GM15510 (cell line): ENCODE data around the gene BOLA2B.

Experiments used
- POLR2A ChIP-seq: IDR thresholded peaks from 3 replicates; pipeline ENCODE4 v1.6.1; 2011; ENCODE audit warnings: borderline replicate concordance; ENCODE audit not compliant: insufficient read length; ENCODE audit errors: extremely low read depth

The BOLA2B gene

DNA sequence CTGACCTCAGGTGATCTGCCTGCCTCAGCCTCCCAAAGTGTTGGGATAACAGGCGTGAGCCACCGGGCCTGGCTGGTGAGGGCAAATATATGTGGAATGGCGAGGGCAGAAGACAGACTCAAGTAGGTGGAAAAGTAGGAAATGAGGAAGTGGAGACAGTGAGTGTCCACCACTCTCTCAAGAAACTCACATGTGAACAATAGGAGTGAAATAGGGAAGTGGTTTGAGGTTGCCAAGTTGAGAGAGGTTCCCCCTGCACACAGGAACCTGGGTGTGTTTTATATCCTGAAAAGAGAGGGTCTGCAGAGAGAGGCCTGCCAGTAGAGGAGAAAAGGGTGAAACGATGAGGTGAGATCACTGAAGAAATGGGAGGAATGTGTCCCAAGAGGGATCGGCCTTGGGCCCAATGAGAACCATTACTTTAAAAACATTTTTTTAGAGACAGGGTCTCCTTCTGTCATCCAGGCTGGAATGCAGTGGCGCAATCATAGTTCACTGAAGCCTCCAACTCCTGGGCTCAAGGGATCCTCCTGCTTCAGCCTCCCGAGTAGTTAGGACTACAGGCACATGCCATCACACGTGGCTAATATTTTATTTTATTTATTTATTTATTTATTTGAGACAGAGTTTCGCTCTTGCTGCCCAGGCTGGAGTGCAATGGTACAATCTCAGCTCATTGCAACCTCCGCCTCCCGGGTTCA is 27.1 kb downstream of the BOLA2B start:
- TF ChIP-seq POLR2A: no peak

DNA sequence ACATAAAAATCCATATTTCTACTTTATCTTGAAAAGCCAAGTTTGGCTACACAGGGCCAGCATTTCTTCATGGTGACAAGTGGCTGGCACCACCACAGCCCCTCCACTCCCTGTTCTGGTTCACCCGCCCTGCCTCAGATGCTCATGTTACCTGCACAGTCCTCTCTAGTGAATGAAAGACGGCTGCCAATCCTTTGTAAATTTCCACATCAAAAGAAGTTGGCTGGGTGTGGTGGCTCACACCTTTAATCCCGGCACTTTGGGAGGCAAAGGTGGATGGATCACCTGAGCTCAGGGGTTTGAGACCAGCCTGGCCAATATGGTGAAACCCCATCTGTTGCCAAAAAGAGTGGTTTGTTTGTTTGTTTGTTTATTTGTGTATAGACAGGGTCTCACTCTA is 29.9 kb downstream of the BOLA2B start:
- TF ChIP-seq POLR2A: no peak

DNA sequence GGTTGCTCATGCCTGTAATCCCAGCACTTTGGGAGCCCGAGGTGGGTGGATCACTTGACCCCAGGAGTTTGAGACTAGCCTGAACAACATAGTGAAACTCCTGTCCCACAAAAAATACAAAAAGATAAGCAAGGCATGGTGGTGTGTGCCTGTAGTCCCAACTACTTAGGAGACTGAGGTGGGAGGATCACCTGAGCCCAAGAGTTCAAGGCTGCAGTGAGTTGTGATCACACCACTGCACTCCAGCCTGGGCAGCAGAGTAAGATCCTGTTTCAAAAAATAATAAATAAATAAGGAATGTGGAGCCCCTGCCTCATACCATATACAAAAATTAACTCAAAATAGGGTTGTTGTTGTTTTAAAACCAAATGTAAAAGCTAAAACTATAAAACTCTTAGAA is 36.3 kb downstream of the BOLA2B start:
- no peak for TF ChIP-seq POLR2A

DNA sequence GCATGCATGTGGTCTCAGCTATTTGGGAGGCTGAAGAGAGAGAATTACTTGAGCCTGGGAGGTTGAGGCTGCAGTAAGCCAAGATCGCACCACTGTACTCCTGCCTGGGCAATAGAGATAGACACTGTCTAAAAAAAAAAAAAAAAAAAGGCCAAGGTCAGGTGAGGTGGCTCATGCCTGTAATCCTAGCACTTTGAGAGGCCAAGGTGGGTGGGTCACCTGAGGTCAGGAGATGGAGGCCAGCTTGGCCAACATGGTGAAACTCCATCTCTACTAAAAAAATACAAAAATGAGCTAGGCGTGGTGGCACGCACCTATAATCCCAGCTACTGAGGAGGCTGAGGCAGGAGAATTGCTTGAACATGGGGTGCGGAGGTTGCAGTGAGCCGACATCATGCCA is 38.3 kb downstream of the BOLA2B start:
- TF ChIP-seq POLR2A: no peak

DNA sequence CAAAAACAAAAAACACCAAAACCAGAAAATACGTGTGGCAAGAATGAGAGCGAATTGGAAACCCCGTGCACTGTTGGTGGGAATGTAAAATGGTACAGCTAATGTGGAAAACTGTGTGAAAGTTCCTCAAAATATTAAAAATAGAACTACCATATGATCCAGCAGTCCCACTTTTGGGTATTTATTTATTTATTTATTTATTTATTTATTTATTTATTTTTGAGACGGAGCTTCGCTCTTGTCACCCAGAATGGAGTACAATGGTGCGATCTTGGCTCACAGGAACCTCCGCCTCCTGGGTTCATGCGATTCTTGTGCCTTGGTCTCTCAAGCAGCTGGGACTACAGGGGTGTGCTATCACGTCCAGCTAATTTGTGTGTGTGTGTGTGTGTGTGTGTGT is 40.9 kb downstream of the BOLA2B start:
- no peak for TF ChIP-seq POLR2A

DNA sequence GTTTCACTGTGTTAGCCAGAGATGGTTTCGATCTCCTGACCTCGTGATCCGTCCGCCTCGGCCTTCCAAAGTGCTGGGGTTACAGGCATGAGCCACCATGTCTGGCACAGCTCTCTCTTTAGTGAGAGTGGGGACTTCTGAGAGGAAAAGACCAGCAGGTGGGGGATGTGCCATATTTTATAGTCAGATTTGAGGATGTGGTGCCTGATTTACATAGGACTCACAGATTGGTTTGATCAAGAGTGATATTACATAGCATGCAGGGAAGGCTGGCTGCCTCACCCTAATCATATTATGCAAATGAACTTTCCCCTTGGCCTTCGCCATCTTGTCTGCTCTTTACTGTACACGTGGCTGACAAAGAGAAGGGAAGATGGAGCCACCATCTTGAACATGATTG is 42.4 kb downstream of the BOLA2B start:
- TF ChIP-seq POLR2A: no peak

DNA sequence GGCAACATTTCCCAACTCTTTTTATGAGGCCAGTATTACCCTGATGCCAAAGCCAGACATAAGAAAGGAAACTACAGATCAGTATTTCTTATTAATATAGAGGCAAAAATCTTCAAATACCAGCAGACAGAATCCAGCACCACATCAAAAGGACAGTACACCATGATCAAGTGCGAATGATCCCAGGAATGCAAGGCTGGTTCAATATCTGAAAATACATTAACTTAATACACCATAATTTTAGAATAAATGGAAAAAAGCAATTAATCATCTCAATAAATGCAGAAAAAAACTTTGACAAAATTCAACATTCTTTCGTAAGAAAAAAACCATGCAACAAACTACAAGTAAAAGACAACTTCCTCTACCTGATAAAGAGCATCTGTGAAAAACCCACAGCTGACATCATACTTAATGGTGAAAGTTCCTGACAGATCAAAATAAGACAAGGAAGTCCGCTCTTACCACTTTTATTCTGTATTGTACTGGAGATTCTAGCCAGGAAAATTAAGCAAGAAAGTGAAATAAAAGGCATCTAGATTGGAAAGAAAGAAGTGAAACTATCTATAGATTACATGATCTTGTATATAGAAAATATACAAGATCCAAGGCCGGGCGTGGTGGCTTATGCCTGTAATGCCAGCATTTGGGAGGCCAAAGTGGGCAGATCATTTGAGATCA is 44.1 kb downstream of the BOLA2B start:
- no peak for TF ChIP-seq POLR2A

DNA sequence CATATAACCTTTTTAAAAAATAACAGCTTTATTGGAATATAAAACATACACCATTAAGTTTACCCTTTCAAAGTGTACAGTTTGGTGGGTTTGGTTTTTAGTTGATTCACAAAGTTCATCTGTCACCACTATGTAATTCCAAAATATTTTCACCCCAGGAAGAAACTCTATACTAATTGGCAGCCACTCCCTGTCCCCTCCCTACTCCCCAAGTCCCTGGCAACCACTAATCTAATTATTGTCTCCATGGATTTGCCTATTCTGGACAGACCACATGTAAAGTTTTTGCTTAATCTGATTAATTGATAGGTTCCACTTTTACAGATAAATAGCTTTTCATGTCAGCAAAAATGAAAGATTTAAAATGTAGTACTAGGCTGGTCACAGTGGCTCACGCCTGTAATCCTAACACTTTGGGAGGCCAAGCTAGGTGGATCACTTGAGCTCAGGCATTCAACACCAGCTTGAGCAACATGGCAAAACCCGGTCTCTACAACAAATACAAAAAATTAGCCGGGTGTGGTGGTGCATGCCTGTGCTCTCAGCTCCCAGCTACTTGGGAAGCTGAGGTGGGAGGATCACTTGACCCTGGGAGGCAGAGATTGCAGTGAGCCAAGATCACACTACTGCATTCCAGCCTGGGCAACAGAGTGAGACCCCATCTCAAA is 45.5 kb downstream of the BOLA2B start:
- TF ChIP-seq POLR2A: no peak

DNA sequence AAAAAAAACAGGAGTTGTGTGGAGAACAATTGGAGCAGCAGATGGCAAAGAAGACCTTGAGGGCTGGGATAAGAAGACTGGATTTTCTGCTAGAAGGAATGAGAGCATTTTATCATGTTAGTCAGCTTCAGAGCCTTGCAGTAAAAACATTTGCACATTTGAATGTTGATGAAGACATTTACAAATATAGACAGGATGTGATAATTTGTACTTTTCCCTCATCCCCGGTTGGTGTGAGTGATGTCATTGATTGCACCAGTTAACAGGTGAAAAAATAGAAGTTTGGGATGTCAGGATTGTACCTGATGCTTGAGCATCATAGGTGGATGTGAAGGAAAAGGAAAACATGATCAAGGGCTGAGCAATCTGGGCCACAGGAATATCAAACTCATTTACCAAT is 47.8 kb downstream of the BOLA2B start:
- TF ChIP-seq POLR2A: no peak

DNA sequence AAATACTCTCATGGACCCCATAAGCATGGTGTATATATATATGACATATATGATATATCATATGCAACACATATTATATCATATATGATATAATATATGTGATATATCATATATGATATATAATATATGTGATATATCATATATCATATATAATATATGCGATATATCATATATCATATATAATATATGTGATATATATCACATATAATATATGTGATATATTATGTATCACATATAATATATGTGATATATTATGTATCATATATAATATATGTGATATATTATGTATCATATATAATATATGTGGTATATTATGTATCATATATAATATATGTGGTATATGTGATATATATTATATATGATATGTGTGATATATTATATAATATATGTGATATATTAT is 48.5 kb downstream of the BOLA2B start:
- no peak for TF ChIP-seq POLR2A

DNA sequence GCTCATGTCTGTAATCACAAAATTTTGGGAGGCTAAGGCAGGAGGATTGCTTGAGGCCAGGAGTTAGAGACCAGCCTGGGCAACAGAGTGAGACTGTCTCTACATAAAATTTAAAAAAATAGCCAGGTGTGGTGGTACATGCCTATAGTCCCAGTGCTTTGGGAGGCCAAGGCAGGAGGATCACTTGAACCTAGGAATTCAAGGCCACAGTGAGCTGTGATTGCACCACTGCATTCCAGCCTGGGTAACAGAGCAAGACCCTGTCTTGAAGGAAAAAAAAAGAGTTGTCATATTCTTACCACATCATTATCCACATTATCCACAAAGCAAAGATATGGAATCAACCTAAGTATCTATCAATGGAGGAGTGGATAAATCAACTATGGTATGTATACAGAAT is 49.4 kb downstream of the BOLA2B start:
- TF ChIP-seq POLR2A: no peak

DNA sequence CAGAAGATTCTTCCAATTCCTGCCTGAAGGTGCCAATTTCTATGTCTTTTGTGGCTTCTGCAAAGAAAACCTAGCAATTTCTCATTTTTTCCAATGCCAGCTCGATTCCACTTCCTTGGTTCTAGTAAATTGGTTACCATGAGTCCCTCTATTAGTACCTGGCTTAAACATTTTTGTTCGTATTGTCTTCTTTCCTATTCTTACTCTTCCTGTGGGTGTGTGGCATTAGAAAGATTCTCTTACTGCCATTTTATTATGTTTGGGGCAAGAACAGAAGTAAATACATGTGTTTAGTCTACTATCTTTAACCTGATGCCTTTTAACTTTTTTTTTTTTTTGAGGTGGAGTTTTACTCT is 50.1 kb downstream of the BOLA2B start:
- TF ChIP-seq POLR2A: no peak
